Sciatic nerve (tissue), 2 donors: ENCODE results near the gene TXNIP. TPM values are rescaled to one million over a fixed set of nuclear protein-coding genes. Genes with fewer than 3 reads are reported as not detected.

ENCODE experiments used
- ATAC-seq: fragments of 200-7000 bp; cut with Tn5 transposase; one replicate; pipeline ENCODE4 v1.9.1; 2020; ENCODE audit warnings: mild to moderate bottlenecking, moderate library complexity
- DNase-seq: peaks from one replicate; pipeline ENCODE4 v3.0.0-alpha.2; 2020; ENCODE audit warnings: low spot score
- intact Hi-C: fragments of 100-400 bp; cut with DNase I; formaldehyde crosslinking; loops from one replicate; pipeline ENCODE4 v1.14.2; 2022
- total RNA-seq: library from RNA; stranded (reverse); fragmentation: NEBNext Ultra II Directional; extraction: Animal tissue kit (Norgen Biotek cat#: 25700); gene quantifications from one replicate; pipeline ENCODE4 v1.2.1, GENCODE V29; 2021
- donor health status: DM: no; HTN: no; CAD: no.
- donor health status: DM: no; HTN: no; CAD: no.

TXNIP gene
- total RNA-seq, 1 donor from 2014 or later = 609 TPM

- peak; percentile 49 for DNase-seq
- intact Hi-C loops = no loop called here
- ATAC-seq = no peak
Observed at GRCh38 chr1:145974721-145975120, 21.7 kb downstream of the TXNIP start.

- intact Hi-C loops = no loop called here
- ATAC-seq (no peak), DNase-seq (peak; percentile 25)
Observed at GRCh38 chr1:145972580-145972979, 23.8 kb downstream of the TXNIP start.

GRCh38 chr1:145967288-145967687 lies 29.1 kb downstream of the TXNIP start:
- DNase-seq = no peak
- ATAC-seq = no peak
- intact Hi-C loops = no loop called here

- ATAC-seq (no peak), DNase-seq (no peak)
- intact Hi-C loops = no loop called here
Observed at GRCh38 chr1:145965119-145965744, 31.1 kb downstream of the TXNIP start.

- ATAC-seq = peak; percentile 90
- intact Hi-C loops = no loop called here
- DNase-seq = peak; percentile 97
Observed at GRCh38 chr1:145964328-145965118, 31.9 kb downstream of the TXNIP start, which contains the start of the genes ANKRD34A and POLR3GL. Gene ANKRD34A (minus strand): TSS chr1:145964575. CDS start chr1:145961759, 2,816 bp downstream. Gene POLR3GL (plus strand): TSS chr1:145964690. CDS start chr1:145974866, 10,176 bp downstream.

- ATAC-seq (no peak), DNase-seq (no peak)
- intact Hi-C loops = no loop called here
Observed at GRCh38 chr1:145963265-145964019, 32.9 kb downstream of the TXNIP start.

- peak; percentile 73 for DNase-seq
- peak; percentile 3 for ATAC-seq
- intact Hi-C loops = no loop called here
Observed at GRCh38 chr1:145962157-145963102, 33.9 kb downstream of the TXNIP start.

GRCh38 chr1:145961425-145962156 lies 34.8 kb downstream of the TXNIP start:
- ATAC-seq (no peak), DNase-seq (peak; percentile 80)
- intact Hi-C loops = no loop called here

- intact Hi-C loops = no loop called here
- DNase-seq (peak; percentile 69), ATAC-seq (no peak)
Observed at GRCh38 chr1:145961109-145961424, 35.3 kb downstream of the TXNIP start.

- DNase-seq (peak; percentile 88), ATAC-seq (peak; percentile 56)
- intact Hi-C loops = no loop called here
Observed at GRCh38 chr1:145960468-145961108, 35.8 kb downstream of the TXNIP start.

- ATAC-seq (no peak), DNase-seq (no peak)
- intact Hi-C loops = no loop called here
Observed at GRCh38 chr1:145959957-145960467, 36.4 kb downstream of the TXNIP start.

GRCh38 chr1:145959333-145959732 lies 37.0 kb downstream of the TXNIP start:
- ATAC-seq (no peak), DNase-seq (no peak)
- intact Hi-C loops = no loop called here

- intact Hi-C loops = no loop called here
- no peak for ATAC-seq
- no peak for DNase-seq
Observed at GRCh38 chr1:145958734-145959133, 37.6 kb downstream of the TXNIP start.

- ATAC-seq = peak; percentile 92
- peak; percentile 98 for DNase-seq
- intact Hi-C loops = no loop called here
Observed at GRCh38 chr1:145957443-145958319, 38.7 kb downstream of the TXNIP start, which contains the start of gene LIX1L. Gene LIX1L (minus strand): TSS chr1:145958017. CDS start chr1:145957927, 90 bp downstream.

GRCh38 chr1:145956781-145957442 lies 39.5 kb downstream of the TXNIP start:
- ATAC-seq = no peak
- intact Hi-C loops = no loop called here
- no peak for DNase-seq

- intact Hi-C loops = no loop called here
- no peak for ATAC-seq
- no peak for DNase-seq
Observed at GRCh38 chr1:145956361-145956760, 40.0 kb downstream of the TXNIP start.
